KOPT-K1 (cell line): ENCODE results near the gene MED13L.

ENCODE experiments used
- H3K27ac ChIP-seq: fragments of 200-600 bp; sonication (generic); 2 replicates; pipeline ENCODE4 v1.5.1; 2016; ENCODE audit warnings: antibody characterized with exemption, mild to moderate bottlenecking, low read depth, low read length; ENCODE audit not compliant: poor library complexity, severe bottlenecking
- H3K36me3 ChIP-seq: fragments of 200-600 bp; sonication (generic); 2 replicates; pipeline ENCODE4 v1.5.1; 2017; ENCODE audit warnings: antibody characterized with exemption, mild to moderate bottlenecking, low read length, moderate library complexity; ENCODE audit not compliant: insufficient read depth
- H3K9me3 ChIP-seq: fragments of 200-600 bp; sonication (generic); 2 replicates; pipeline ENCODE4 v1.5.1; 2017; ENCODE audit warnings: antibody characterized with exemption, low read length, mild to moderate bottlenecking; ENCODE audit not compliant: insufficient read depth, poor library complexity, severe bottlenecking

Gene MED13L

DNA sequence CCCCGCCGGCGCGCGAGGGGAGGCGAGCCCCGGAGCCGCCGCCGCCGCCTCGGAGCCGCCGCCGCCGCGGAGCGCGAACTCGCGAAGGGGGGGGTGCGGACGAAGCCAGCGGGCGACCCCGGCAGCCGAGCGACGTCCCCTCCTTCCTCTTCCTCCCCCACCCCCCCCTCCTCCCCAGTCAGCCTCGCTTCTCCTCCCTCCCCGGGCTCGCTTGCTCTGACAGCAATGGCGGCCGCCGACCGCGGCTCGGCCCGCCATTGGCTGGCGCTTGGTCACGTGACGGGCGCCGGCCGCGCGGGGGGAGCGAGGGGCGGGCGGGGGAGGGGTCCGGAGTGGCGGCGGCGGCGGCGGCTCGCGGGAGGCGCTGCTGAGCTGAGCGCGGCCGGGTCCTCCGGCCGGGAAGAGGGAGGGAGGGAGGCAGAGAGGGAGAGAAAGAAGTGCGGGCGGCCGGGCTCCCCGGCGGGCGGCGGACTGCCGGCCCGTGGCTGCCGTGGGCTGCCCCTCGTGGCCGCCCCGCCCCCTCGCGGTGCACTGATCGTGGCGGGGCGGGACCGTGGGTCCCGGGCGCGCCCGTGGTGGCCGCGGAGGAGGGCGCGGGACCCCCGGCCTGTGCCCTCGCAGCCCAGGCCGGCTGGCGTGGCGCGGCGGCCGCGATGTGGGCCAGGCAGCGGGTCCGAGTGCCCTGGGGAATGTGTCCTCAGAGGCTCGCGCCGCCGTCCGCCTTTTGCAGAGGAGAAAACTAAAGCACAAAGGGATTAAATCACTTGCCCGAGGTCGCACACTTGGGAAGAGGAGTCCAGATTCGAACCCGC is at the start of gene MED13L:
Gene MED13L, minus strand, starts transcription at position 227 of the 812 bp plus-strand sequence. CDS start 562 bp downstream, outside the sequence.
- Histone ChIP-seq H3K27ac (peak within 1 kb of the TSS; percentile 83), H3K36me3 (no peaks in the 10 kb centered on the region), H3K9me3 (no peaks in the 10 kb centered on the region)

DNA sequence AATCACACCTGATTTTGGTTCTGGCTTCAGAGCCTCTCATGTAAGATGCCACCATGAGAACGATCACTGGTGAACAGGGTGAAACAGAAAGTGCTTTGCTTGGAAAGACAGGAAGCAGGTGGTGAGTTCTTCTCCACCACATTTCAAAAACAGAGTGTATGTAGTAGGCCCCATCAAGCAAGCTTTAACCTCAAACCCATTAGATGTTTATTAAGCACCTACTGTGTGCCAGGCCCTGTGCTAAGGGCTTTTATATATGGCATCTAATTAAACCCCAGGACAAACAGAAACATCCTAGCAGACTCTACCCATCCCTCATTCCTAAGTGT is 47.8 kb upstream of the MED13L start:
- no peaks in the 10 kb centered on the region for H3K36me3 ChIP-seq
- H3K9me3 ChIP-seq = peaks cover 10% of the 10 kb centered on the region
- peak overlapping the region; percentile 79 for H3K27ac ChIP-seq

DNA sequence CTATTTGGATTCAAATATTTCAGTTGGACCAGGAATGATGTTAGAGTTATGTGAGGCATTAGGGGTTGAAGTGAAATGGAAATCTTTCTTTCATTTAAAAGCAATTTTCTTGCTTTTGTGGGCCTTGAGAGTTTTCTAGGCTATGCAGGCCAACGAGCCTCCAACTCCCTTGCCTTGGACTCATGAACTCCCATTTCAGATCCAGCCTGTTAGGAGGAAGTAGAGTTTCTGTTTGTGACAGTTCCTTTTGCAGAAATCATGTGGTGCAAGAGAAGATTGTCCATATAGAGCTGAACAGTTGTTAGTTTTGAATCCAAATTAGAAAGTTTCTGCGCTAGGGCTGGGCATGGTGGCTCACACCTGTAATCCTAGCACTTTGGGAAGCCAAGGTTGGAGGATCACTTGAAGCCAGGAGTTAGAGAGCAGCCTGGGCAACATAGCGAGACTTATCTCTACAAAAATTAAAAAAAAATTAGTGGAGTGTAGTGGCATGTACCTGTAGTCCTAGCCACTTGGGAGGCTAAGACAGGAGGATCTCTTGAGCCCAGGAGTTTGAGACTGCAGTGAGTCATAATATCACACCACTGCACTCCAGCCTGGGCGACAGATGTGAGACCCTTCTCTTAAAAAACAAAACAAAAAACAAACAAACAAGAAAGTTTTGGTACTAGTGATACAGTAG is 47.3 kb upstream of the MED13L start:
- H3K36me3 ChIP-seq = no peaks in the 10 kb centered on the region
- H3K27ac ChIP-seq = peak overlapping the region; percentile 79
- peaks cover 10% of the 10 kb centered on the region for H3K9me3 ChIP-seq

DNA sequence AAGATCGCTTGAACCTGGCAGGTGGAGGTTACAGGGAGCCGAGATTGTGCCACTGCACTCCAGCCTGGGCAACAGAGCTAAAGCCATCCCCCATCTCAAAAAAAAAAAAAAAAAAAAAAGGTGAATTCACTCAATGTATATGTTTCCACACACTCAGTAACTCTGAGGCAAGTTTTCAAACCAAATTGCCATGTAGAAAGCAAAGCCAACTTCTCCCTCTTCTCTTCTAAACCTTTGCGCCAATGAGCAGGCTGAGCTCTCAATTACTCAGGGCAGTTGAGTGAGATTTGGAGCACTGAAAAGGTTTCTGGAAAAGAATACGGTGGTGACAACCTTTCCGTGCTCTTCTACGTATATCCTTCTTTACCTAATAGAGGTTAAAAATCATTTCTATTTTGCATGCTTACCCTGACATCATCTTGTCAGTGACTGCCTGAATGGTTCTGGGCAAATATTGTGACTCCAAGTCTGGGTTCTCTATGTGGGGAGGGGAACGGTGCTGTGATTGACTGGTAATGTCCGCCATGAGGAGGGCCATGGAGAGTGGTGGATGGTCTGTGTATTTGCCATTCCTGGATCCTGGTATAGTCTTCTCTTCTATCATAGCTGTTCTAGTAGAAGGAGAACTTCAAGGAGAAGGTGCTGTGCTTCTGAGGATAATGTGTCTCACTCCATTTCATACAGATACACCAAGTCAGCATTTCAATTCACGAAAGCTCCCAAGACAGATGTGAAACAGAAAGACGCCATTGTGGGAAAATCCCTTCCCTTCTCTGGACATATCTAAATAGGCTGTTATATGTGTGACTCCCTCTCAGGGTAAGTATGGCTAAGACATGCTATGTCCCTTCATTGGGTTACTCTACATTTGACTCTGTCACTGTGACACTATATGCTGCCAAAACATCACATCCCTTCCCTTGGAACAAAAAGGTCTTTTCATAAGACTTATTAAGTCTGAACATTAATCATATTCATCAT is 46.2 kb upstream of the MED13L start:
- H3K27ac ChIP-seq = no peak overlapping the region
- H3K36me3 ChIP-seq = no peaks in the 10 kb centered on the region
- peaks cover 10% of the 10 kb centered on the region for H3K9me3 ChIP-seq

DNA sequence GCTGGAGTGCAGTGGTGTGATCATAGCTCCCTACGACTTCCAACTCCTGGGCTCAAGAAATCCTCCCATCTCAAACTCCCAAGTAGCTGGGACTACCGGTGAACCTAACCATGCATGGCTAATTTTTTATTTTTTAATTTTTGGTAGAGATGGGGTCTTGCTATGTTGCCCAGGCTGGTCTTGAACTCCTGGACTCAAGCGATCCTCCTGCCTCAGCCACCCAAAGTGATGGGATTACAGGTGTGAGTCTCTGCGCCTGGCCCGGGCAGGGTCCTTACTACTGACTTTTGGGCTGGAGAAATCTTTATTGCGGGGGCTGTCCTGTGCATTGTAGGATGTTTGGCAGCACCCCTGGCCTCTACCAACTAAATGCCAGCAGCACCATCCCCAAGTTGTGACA is 44.4 kb upstream of the MED13L start:
- no peaks in the 10 kb centered on the region for H3K36me3 ChIP-seq
- no peak overlapping the region for H3K27ac ChIP-seq
- no peaks in the 10 kb centered on the region for H3K9me3 ChIP-seq

DNA sequence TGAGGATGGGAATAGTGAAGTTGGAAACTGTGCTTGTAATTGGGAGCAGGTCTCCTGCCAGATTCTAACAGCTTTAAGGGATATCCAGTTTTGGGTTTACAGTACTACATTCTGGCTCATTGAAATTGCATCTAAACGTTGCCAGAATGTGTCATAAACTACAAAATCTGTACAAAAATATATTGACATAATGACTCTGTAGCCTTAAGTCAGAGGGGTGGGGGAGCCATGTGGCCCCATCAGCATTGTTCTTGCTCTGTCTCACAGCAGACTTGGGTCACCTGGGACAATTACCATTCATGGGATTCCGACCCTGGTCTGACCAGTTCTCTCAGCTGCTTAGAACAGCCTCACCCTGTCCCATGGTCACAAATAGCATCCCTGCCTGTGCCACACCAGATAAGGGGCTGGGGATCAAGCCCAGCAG is 43.3 kb upstream of the MED13L start:
- no peaks in the 10 kb centered on the region for H3K36me3 ChIP-seq

DNA sequence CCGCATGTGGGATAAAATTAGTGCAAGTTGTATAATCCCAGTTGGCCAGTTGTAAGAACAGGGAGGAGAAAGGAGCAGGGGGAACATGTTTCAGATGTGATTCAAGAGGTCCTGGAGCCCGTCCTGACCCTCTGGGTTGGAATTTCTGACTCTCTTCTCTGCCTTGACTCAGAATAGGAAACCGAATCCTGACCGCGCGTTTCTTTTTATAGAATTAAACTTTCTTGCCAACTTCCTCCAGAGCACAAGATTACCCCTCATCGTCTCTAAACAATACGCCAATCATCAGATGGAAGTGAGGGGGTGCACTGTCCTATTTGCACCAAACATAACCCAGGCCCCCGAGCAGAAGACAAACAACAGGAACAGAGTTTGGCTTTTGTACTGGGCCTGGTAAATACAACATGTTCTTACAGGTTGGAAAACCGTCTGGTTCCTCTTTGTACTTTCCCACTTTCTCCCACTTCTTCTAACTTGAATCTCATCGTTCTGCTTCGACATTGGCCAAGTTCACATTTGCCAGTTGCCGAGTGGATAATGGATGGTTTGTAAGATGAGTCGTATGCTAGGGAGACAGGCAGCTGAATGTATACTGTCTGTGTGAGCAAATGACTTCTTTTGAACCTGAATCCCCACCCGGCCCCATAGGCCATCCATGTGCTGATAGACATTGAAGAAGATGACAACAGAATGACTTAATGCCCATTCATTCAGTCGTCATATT is 42.6 kb upstream of the MED13L start:
- H3K36me3 ChIP-seq = no peaks in the 10 kb centered on the region
- no peaks in the 10 kb centered on the region for H3K9me3 ChIP-seq
- no peak overlapping the region for H3K27ac ChIP-seq

More for the DNA sequence above, 43.3 kb upstream of the MED13L start:
- Histone ChIP-seq H3K9me3 (no peaks in the 10 kb centered on the region), H3K27ac (no peak overlapping the region)

DNA sequence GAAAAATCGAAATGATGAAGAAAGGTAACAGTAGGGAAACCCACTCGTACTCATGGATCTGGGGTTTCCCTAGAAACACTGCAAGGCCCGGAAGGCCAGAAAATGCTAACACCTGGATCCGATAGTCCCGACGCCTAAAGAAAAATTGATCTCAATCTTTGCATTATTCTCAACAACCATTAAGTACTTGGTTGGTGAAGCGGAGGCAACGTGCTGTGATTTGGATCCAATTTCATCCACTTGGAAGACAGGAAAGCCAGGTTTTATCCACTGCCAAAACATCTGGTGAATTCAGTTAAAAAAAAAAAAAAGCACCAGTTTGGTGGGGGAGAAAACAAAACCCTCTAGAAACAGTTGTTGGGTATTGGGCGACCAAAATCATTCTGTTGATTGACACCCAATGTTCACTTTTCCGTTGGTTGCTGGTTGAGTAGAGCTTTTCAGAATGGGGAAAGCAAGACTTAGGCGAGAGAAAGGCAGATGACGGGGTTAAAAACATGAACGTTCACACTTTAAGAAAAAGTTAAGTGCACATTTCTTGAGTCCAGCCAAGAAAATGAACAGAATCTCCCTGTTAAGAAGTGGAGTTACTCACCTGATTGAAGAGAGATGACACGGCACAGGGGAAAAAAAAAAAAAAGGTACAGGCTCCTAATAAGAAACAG is 41.9 kb upstream of the MED13L start:
- Histone ChIP-seq H3K27ac (no peak overlapping the region), H3K36me3 (no peaks in the 10 kb centered on the region), H3K9me3 (no peaks in the 10 kb centered on the region)

DNA sequence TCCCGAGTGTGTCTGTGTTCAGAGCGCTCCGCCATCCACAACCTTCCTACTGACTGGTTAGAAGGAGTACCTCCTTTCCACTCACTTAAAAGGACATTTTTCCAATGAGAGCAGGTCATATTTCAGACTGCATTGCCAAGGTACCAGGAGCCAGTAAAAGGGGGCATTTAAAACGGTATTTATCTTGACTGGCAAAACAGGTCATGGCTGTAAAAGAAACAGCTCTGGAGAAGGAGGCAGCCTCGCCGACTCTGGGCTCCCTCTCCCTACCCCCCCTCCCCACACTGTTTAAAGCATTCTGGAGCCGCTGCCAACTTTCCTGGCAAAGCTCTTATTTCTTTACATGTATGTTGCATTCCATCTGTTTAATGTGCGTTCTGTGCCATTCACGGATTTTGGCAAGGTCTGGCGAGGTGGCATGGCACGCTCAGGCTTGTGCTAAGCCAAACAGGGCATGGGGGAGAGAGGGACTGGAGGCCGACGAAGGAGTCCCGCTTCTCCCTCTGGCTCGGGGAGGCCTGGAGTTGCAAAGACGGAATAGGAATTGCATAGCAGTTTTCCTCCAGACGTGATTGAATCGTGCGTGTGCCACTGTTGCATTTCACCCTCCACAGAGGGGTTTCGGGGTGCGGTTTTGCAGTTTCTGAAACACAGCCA is 41.2 kb upstream of the MED13L start:
- no peaks in the 10 kb centered on the region for H3K36me3 ChIP-seq
- no peak overlapping the region for H3K27ac ChIP-seq
- H3K9me3 ChIP-seq = no peaks in the 10 kb centered on the region

DNA sequence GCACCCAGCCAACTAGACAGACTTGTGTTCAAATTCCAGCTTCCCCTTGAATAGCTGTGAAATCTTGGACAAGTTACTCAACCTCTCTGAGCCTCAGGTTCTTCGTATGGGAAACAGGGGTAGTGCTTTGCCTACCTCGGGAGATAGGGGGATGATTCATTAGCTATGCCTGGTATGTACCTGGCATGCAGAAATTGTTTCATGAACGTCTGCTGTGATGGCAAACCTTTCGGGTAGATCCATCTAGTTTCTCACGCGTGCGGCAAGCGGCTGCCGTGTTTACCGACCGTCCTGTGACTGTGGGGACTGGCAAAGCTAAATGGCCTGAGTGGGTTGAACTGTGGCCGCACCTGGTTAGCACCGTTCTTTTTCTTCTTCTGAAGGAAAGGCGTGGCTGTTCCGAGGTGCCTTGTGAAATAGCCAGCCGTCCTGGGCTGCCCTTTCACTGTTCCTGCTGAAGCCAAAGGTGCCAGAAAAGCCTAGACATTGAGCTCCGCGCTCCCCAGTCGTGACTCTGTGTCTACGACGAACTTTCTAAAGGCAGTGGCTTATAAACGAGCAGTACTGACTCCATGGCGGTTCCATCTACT is 40.6 kb upstream of the MED13L start:
- no peaks in the 10 kb centered on the region for H3K9me3 ChIP-seq
- H3K27ac ChIP-seq = no peak overlapping the region
- H3K36me3 ChIP-seq = no peaks in the 10 kb centered on the region

DNA sequence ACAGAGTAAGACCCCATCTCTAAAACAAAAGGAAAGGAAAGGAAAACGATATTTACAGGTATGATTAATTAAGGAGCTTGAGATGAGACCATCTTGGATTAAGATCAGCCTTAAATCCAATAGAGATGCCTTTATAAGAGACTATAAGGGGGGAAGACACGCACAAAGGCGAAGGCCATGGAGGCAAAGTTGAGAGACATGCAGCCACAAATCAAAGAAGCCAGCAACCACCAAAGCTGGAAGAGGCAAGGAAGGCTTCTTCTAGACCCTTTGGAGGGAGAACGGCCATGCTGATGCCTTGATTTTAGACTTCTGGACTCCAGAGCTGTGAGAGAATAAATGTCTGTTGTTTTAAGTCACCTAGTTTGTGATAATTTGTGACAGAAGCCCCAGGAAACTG is 39.6 kb upstream of the MED13L start:
- no peak overlapping the region for H3K27ac ChIP-seq

DNA sequence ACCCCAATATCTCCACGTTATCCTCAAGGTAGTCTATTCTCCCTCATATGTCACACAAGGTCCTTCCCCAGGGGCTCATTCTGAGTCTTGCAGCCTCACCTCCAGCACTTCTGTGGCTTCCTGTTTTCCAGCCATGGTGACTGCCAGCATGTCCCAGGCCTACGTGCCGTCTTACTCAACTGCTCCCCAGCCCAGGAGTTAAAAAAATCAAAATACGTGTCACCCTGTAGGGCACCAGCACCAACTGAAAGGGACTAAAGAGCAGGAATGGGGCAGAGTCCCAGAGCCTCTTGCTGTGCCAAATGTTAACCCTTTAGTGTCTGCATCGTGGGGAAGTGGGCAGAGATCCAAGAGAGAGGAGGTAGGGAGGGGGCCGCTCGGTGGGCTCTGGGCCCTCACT is 37.0 kb upstream of the MED13L start:
- Histone ChIP-seq H3K9me3 (peaks cover 2% of the 10 kb centered on the region), H3K27ac (no peak overlapping the region), H3K36me3 (no peaks in the 10 kb centered on the region)

More for the DNA sequence above, 39.6 kb upstream of the MED13L start:
- Histone ChIP-seq H3K9me3 (no peaks in the 10 kb centered on the region), H3K36me3 (no peaks in the 10 kb centered on the region)

DNA sequence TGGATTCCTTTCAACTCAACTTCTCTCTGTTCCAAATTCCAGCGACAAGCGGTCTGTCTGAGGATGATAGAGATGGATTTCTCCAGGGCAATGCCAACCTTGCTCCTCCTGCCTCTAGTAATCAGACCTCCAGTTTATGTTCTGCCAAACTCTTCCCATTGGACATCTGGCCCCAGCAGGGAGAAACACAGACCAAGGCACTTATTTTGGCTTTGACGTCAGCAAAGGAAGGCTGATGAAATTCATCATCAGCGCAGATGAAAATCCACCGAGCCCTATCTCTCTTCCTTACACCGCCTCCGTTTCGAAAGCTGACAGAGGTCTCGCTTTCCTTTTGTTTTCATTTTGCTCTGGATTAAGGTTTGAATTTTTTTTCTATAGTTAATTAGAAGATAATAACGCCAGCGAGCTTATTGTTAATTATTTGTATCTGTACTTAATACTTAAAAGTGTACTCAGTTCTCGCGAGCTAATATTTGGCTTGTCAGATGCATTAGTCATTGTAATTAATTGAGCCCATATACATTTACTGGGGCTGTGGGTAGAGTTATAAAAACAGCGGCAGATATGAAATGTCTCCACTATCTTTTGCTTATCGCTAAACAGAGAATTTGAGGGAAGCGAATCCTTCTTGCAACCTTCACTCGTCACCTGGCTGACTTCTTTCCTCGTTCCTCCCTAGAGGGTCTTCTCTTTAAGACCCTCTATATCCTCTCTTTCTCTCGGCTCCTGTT is 35.9 kb upstream of the MED13L start:
- Histone ChIP-seq H3K36me3 (no peaks in the 10 kb centered on the region), H3K27ac (no peak overlapping the region), H3K9me3 (peaks cover 5% of the 10 kb centered on the region)
